ENCODE measurements around the gene SLC16A13.

GRCh38 chr17:7001318-7001961 is 34.4 kb upstream of the SLC16A13 start:
- no peak for TF ChIP-seq POLR2A (IDR thresholded peaks at IDR 0.05)
- no peak for TF ChIP-seq POLR2AphosphoS5 (IDR thresholded peaks at IDR 0.05)

All from upper lobe of left lung (tissue), 4 donors.